Fibroblast of the conjunctiva (primary cell): ENCODE data around the gene KLHL17.

ENCODE experiments used
- DNase-seq: peaks from one replicate; pipeline ENCODE4 v3.0.0-alpha.2; 2010; ENCODE audit warnings: low read depth

The KLHL17 gene

DNA sequence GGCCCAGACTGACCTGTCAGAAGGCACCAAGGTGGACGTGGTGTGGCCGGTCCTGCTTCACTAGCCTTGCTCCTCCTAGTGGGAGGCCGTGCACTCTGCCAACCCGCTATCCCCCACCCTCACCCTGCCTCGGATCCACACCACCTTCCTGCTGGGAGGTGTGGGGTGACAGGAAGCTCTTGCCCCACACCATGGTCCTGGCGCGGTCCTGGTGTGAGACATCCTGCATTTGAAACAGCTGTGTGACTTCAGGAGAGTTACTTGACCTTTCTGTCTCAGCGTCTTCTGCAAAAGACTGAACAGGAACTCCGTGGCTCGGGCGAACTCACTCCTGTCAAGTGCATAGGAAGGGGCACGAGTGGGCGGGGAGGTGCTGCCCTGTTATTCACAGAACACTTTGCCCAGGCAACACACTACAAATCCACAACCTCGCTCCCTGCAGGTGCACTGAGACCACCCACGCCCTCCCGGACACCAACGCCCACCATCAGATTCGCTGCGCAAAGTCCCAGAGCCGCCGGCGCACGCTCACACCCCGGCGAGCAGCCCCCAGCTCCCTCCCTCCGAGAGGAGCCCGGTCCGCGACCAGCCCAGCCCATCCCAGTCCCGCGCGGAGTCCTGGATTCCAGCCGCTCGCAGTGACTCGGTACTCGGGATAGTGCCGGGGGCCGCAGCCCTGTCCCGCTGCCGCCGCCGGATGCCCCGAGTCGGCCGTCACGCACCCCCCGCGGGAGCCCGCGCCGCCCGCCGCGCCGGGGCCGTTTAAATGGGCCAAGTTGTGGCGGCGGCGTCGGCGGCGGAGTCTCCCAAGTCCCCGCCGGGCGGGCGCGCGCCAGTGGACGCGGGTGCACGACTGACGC is 37.0 kb upstream of the KLHL17 start, which contains the start of gene SAMD11:
TSS of gene SAMD11 (plus strand) at position 793 of the 860 bp plus-strand sequence. CDS start 509 bp downstream, outside the sequence.
- DNase-seq: no peak

GRCh38 chr1:923991-924655 is 36.3 kb upstream of the KLHL17 start:
- DNase-seq: no peak

GRCh38 chr1:924656-925560 is 35.5 kb upstream of the KLHL17 start:
- no peak for DNase-seq

- DNase-seq: no peak
These were observed 34.6 kb upstream of the KLHL17 start for GRCh38 chr1:925561-926421.

DNA sequence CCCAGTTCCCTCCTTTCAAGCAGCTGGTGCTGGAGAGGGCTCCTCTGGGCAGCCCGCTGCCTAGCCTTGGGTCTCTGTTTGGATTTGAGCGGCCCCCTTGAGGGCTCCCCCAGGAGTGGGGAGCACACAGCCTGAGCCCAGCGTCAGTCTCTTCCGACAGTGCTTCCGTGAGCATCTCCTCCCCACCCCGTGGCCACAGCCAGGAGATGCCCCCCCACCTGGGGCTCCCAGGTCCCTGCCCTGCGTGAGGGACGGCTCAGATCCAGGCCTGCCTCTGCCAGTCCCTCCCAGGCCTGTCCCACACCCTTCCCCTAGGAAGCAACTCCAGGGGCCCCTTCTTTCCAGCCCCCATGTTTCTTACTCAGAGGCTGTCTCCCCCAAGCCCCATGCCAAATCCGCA is 33.1 kb upstream of the KLHL17 start:
- DNase-seq: no peak

GRCh38 chr1:927748-928147 is 32.6 kb upstream of the KLHL17 start:
- DNase-seq: no peak

GRCh38 chr1:928825-929661 is 31.3 kb upstream of the KLHL17 start:
- no peak for DNase-seq

GRCh38 chr1:929712-930632 is 30.4 kb upstream of the KLHL17 start:
- DNase-seq: no peak

GRCh38 chr1:930633-931138 is 29.7 kb upstream of the KLHL17 start:
- DNase-seq: no peak

DNA sequence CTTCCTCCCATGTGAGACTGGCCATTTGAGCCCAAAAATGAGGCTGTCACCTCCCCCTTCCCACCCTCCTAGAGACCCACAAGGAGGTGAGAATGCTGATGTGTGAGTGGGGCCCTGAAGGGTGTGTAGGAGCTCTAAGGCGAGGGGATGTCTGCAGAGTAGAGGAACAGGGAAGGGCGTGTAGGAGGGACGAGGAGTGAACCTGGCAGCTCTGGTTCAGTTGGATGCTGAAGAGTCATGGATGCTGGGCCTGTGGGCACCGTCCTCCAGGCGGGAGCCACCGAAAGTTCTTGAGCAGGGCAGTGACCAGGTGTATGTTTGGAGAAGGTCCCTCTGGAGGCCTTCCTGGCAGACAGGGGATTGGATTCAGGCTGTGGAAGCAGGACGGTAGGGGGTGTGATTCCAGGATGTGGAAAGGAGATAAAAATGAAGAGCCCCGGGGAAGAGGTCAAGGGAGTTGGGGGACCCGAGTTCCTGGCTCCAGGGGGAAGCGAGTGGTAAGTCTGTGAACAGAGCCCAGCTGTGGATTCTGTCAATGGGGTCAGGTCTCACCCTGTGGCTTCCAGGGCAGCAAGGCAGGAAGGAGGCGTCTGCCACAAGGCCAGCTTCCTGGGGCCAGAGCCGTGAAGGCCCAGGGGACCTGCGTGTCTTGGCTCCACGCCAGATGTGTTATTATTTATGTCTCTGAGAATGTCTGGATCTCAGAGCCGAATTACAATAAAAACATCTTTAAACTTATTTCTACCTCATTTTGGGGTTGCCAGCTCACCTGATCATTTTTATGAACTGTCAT is 28.8 kb upstream of the KLHL17 start:
- DNase-seq: no peak

DNA sequence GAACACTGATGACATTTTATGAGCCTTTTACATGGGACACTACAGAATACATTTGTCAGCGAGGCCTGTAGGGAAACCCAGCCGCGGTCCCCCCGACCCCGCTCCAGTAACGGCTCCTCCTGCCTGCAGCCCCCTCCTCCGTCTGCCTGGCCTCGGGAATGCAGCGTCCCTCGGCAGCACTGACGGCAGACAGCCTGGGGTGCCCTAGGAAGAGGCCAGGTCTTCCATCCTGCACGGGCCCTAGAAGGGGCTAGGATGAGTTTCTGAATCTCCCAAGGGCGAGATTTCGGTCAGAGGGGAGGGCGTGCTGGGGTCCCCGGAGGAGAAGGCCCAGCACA is 28.2 kb upstream of the KLHL17 start:
- no peak for DNase-seq

DNA sequence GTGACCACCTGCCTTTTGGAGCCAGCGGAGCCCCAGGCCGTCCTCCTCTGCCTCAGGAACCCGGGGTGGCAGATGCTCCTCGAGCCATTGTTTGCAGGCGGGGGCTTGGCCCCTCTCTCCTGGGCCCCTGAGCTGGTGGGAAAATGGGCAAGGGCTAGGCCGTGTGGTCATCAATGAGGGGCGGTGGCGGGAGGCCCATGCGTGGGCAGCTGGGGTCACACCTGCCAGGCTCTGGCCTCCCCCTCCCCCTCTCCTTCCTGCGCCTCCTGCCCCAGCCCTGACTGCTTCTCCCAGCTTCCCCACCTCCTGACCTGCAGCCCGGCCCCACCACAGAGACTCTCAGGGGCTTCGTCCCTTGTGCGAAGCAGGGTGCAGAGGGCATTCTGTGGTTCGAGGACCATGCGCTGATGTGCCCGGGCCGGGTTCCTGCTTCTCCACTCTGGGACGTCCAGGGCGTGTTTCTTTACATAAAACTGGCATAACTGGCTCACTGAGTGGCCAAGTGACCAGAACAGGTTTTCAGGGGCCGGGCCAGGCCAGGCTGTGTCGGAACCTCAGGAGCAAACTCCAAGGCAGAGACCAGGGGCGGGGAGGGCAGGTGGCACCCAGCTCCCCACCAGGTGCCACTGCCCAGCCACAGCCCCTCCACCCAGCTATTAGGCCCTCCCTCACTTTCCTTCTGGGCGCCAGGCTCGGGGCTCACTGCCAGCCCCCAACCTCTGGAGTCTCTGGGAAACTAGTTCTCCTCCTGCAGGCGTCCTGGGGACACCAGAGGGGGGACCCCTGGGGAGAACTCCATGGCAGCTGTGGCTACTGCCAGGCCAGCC is 27.4 kb upstream of the KLHL17 start:
- no peak for DNase-seq

DNA sequence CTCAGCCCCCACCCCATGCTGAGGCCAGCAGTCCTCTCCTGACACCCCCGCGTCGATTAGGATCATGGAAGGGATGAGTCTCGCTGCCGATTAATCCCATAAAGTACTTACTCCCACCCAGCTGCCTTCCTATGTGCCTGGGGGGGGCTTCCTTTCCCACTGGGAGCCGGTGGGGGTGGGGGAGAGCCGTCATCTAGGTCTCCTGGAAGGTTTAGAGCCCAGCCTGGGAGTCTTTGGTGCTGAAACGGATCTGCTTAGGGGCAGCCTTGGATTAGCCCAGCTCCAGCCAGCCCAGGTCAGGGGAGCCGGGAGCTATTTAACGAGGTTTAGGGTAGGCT is 26.8 kb upstream of the KLHL17 start:
- DNase-seq: no peak

DNA sequence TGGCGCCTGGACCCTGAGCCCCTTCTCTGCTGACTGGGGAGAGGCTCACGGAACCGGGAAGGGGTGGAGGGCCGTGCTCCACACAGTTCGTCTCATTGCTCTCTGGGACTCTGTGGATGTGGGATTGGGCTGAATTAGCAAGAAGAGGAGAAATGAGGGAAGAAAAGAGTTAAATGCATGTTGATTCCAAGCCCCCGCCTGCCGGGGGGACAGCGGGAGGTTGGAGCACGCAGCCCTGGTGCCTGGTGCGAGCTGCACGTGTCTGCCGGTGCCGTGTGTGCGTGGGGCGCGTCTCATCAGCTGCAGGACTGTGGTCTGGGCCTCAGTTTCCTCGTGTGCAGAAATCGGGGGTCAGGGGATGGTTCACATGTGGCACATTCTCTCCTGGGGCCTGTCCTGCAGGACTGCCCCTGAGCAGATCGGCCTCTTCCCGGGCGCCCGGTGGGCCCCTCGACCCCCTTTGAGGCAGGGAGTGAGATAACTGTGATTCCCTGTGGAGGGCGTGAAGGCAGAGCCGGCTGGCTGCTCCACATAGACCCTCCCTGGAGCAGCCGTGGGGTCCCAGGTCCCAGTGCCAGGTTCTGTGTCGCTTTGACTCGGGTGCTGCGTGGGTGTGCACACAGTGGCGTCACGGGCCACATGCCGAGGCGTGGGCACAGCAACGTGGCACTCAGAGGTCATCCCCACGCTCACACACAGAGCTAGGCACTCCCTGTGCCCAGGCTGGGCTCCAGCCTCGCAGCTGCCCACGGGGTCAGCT is 25.2 kb upstream of the KLHL17 start:
- DNase-seq: no peak

- no peak for DNase-seq
These were observed 24.6 kb upstream of the KLHL17 start for GRCh38 chr1:935751-936231.

DNA sequence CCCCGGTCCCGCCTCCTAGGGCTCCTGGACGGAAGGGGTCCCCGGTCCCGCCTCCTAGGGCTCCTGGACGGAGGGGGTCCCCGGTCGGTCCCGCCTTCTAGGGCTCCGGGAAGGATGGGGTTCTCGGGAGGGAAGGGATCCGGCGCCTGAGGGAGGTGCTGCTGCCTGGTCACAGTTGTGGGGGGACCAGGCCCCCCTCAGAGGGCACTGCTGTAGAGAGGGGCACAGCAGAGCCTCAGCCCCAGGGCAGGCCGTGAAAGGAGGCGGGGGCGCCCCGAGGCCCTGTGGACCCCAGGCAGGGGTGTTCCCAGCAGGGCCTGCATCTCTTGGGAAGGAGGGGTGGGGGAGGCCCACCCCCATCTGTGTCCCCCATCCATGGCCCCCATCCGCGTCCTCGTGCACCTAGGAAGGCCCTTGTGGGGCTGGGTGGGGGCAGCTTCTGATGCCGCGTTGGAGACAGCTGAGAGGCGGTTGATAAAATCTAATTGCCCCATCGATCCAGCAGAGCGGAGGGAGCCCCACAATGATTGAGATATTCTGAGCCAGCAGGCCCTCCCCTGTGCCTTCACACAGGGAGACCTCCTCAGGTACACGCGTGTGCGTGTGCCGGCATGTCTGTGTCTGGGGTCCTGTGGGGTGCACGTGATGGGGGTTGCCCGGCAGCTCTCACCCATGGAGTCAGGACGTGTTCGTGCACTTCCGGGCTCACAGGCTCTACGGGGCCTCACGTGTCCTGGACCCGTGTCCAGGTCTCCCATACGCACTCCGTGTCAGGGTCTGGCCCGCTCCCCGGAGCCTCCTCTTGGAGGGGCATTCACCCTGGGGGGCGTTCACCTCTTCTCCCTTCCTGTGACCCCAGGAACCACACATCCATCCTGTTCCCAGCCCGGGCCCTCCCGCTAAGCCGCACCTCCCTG is 23.8 kb upstream of the KLHL17 start:
- DNase-seq: no peak
